ENCODE measurements around the gene TMC3. TPM values are rescaled to one million over a fixed set of nuclear protein-coding genes. Genes with fewer than 3 reads are reported as not detected.
A peak's percentile ranks its signal among the peaks of the same experiment; 100 is the strongest.

TMC3 gene
- total RNA-seq, 1 donor from 2014 or later: not detected

DNA sequence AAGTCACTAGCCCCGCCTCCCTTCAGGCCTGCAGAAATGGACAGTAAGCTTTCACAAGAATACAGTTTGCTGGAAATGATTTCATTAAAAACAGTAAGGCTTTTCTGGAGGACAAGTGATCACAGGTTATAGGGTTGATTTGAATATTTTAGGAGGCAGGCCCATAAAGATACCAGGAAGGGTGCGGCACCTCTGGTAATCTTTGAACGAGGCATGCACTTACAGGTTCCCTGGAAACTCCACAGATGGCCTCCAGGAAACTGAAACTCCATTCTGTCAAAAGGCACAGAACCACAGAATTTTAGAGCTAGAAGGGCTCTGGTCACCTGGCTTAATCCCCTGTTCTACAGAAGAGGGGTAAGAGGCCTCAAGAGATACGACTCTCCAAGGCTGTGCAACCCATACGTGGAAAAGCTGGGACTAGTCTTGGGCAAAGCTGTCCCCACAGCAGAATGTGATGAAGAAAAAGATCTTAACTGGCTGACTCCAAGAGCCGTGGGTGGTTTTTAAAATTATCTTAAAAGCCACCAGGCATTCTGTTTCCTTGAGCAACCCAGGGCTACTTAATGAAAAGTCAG lies 51.2 kb downstream of the TMC3 start:
- Mint-ChIP-seq H3K36me3 (ENCODE audit: low read depth) (peaks cover 8% of the 10 kb centered on the region), H3K9me3 (no peaks in the 10 kb centered on the region), H3K27me3 (ENCODE audit: insufficient read depth) (no peaks in the 10 kb centered on the region), H3K27ac (no peak overlapping the region), H3K4me3 (peak overlapping the region; percentile 64), H3K4me1 (ENCODE audit: low read depth) (peaks cover 44% of the 10 kb centered on the region)
- DNase-seq (ENCODE audit: low spot score): no peak
- intact Hi-C loops (cut with micrococcal nuclease): loop anchor here (5.0 to 10.0 kb wide), 3 partner anchors 82 to 1168 kb away; partner anchors contain the start of genes EFL1, FAH and SAXO2

DNA sequence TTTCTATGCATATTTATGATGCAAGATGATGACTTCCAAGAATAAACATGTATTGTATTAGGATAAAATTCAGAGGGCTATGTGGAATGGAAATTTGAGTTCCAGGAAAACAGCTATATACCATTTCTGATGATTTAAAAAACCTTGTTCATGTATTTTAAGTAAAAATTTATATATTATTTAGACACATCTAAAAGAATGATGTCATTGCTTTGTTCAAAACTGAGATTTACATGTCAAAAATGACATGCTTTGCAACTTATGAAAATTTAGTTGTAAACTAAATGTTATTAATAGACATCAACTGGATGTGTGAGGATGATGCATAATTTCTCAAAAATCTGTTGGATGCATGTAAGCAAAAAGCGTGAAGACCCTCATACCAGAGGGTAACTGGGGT lies 52.3 kb downstream of the TMC3 start:
- intact Hi-C loops (cut with micrococcal nuclease): loop anchor here (5.0 to 10.0 kb wide), 3 partner anchors 83 to 1167 kb away; partner anchors contain the start of genes EFL1, FAH and SAXO2
- no peak overlapping the region for H3K27ac Mint-ChIP-seq
- no peaks in the 10 kb centered on the region for H3K9me3 Mint-ChIP-seq

GRCh38 chr15:81317642-81318017 lies 56.4 kb downstream of the TMC3 start:
- H3K27me3 Mint-ChIP-seq (ENCODE audit: insufficient read depth): no peaks in the 10 kb centered on the region
- no peak for DNase-seq (ENCODE audit: low spot score)
- no peak overlapping the region for H3K4me3 Mint-ChIP-seq
- H3K27ac Mint-ChIP-seq: no peak overlapping the region
- H3K9me3 Mint-ChIP-seq: no peaks in the 10 kb centered on the region
- peaks cover 24% of the 10 kb centered on the region for H3K36me3 Mint-ChIP-seq (ENCODE audit: low read depth)
- H3K4me1 Mint-ChIP-seq (ENCODE audit: low read depth): peaks cover 38% of the 10 kb centered on the region
- intact Hi-C loops (cut with micrococcal nuclease): no loop called here

More for the DNA sequence above, 52.3 kb downstream of the TMC3 start:
- Mint-ChIP-seq H3K4me1 (ENCODE audit: low read depth) (peaks cover 36% of the 10 kb centered on the region), H3K27me3 (ENCODE audit: insufficient read depth) (no peaks in the 10 kb centered on the region), H3K4me3 (no peak overlapping the region), H3K36me3 (ENCODE audit: low read depth) (peaks cover 9% of the 10 kb centered on the region)
- DNase-seq (ENCODE audit: low spot score): no peak

GRCh38 chr15:81316267-81316666 lies 57.7 kb downstream of the TMC3 start:
- H3K27me3 Mint-ChIP-seq (ENCODE audit: insufficient read depth): no peaks in the 10 kb centered on the region
- intact Hi-C loops (cut with micrococcal nuclease): no loop called here
- no peaks in the 10 kb centered on the region for H3K9me3 Mint-ChIP-seq
- DNase-seq (ENCODE audit: low spot score): no peak
- peaks cover 38% of the 10 kb centered on the region for H3K36me3 Mint-ChIP-seq (ENCODE audit: low read depth)
- H3K27ac Mint-ChIP-seq: peak overlapping the region; percentile 2
- no peak overlapping the region for H3K4me3 Mint-ChIP-seq
- peaks cover 43% of the 10 kb centered on the region for H3K4me1 Mint-ChIP-seq (ENCODE audit: low read depth)

DNA sequence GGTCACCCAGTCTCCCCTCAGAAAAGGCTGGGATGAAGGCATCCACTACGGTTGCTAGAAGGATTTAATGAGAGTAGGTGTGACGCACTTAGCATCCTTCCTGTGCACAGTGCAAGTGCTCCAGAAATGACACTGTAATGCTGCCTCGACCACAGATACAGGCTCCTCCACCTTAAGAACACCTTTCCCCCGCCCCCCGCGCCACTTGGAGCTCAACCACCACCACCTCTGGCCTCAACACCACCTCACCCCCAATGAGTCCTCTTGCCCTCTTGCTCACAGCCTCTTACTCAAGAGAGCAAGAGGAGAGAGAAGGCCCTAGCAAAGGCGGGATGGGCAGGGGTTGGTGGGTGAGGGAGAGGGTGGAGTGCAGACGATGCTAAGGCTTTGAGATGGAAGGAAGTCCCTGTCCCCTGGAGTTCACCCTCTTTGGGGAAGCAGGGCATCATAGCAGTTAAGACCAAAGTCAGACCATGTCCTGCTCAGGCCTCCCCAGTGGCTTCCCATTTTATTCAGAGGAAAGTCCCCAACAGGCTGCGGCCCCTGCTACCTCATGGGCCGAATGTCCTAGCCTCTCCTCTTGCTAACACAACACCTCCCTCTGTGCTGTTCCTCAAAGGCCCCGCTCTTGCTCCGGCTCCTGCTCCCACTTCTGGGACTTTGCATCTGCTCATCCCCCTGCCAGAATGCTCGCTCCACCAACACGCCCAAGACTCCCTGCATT lies 58.4 kb downstream of the TMC3 start:
- Mint-ChIP-seq H3K27me3 (ENCODE audit: insufficient read depth) (no peaks in the 10 kb centered on the region), H3K9me3 (no peaks in the 10 kb centered on the region), H3K4me1 (ENCODE audit: low read depth) (peaks cover 49% of the 10 kb centered on the region), H3K36me3 (ENCODE audit: low read depth) (peaks cover 44% of the 10 kb centered on the region), H3K27ac (peak overlapping the region; percentile 2), H3K4me3 (no peak overlapping the region)
- DNase-seq (ENCODE audit: low spot score): no peak
- intact Hi-C loops (cut with micrococcal nuclease): no loop called here

DNA sequence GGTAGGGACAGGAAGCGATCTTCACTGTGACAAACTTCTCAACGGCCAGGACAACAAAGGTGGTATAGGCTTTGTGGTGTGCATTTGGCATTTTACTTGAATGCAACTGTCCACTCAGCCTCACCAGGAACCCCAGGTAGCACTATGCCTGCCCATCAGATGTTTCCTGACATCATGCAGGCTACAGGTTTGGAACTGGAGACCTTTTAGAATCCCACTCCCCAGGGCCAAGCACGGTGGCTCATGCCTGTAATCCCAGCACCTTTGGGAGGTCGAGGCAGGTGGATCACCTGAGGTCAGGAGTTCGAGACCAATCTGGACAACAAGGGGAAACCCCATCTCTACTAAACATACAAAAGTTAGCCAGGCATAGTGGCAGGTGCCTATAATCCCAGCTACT lies 59.6 kb downstream of the TMC3 start:
- no peaks in the 10 kb centered on the region for H3K9me3 Mint-ChIP-seq
- no peak for DNase-seq (ENCODE audit: low spot score)
- no peak overlapping the region for H3K27ac Mint-ChIP-seq
- H3K4me1 Mint-ChIP-seq (ENCODE audit: low read depth): peaks cover 62% of the 10 kb centered on the region
- H3K36me3 Mint-ChIP-seq (ENCODE audit: low read depth): peaks cover 53% of the 10 kb centered on the region
- H3K27me3 Mint-ChIP-seq (ENCODE audit: insufficient read depth): no peaks in the 10 kb centered on the region
- intact Hi-C loops (cut with micrococcal nuclease): no loop called here
- no peak overlapping the region for H3K4me3 Mint-ChIP-seq

DNA sequence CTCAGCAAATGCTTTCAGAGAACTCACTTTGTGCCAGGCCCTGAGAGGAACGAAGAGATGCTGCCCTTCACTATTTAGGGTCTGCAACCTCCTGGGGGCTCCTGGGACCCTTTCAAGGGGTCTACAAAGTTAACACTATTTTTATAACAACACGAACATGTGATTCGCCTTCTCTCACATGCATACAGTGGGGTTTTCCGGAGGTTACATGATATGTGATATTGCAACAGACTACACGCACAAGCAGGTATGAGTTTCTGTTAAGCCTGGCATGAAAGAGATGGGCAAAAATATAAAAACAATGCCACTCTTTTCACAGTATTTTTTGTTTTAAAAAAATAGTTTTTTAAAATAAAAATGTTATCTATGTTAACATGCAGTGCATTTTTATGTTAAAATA lies 60.3 kb downstream of the TMC3 start:
- intact Hi-C loops (cut with micrococcal nuclease): no loop called here
- H3K4me3 Mint-ChIP-seq: no peak overlapping the region
- H3K9me3 Mint-ChIP-seq: no peaks in the 10 kb centered on the region
- DNase-seq (ENCODE audit: low spot score): no peak
- H3K27me3 Mint-ChIP-seq (ENCODE audit: insufficient read depth): no peaks in the 10 kb centered on the region
- peaks cover 66% of the 10 kb centered on the region for H3K4me1 Mint-ChIP-seq (ENCODE audit: low read depth)
- H3K36me3 Mint-ChIP-seq (ENCODE audit: low read depth): peaks cover 57% of the 10 kb centered on the region
- H3K27ac Mint-ChIP-seq: no peak overlapping the region

DNA sequence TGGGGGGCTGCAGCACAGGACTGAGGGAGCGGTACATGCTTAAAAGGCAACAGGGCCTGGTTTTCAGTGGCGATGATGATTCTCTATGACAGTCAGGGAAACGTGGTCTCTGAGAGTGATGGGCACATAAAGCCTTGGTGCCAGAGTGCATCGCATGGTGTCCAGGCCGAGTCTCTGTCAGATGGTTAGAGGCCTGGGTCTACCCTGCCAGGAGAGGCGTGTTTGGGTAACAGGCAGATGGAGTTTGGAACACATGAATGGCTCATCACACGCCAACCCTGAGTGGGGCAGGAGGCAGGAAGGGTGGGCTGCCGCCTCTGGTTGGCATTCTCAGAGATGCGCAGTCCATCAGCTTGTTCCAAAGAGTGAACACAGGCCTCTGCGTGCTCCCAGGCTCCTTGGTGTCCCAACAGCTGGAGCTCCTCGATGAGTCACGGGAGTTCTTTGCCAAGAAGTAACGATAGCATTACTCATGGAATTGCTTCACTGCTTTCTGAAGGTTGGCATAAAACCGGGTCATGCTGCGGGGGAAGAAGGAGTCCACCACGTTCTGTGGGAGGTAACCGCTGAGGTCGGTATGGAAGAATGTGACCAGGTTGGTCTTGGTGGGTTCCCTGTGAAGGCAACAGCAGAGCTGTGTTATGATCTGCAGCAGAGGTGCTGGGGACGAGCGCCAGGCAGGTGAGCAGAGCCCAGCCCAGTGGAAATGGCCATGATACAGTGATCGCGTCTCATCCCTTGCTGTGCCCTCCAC lies 61.0 kb downstream of the TMC3 start:
- Mint-ChIP-seq H3K27me3 (ENCODE audit: insufficient read depth) (no peaks in the 10 kb centered on the region), H3K36me3 (ENCODE audit: low read depth) (peaks cover 59% of the 10 kb centered on the region), H3K9me3 (no peaks in the 10 kb centered on the region), H3K4me1 (ENCODE audit: low read depth) (peaks cover 62% of the 10 kb centered on the region), H3K4me3 (no peak overlapping the region), H3K27ac (no peak overlapping the region)
- intact Hi-C loops (cut with micrococcal nuclease): no loop called here
- DNase-seq (ENCODE audit: low spot score): no peak

- intact Hi-C loops (cut with micrococcal nuclease): no loop called here
- Mint-ChIP-seq H3K4me3 (no peak overlapping the region), H3K4me1 (ENCODE audit: low read depth) (peaks cover 69% of the 10 kb centered on the region), H3K36me3 (ENCODE audit: low read depth) (peaks cover 67% of the 10 kb centered on the region), H3K9me3 (no peaks in the 10 kb centered on the region), H3K27ac (peak overlapping the region; percentile 18), H3K27me3 (ENCODE audit: insufficient read depth) (no peaks in the 10 kb centered on the region)
- DNase-seq (ENCODE audit: low spot score): no peak
These were observed 62.1 kb downstream of the TMC3 start for GRCh38 chr15:81311752-81312464.

GRCh38 chr15:81310480-81310879 lies 63.5 kb downstream of the TMC3 start:
- peaks cover 71% of the 10 kb centered on the region for H3K36me3 Mint-ChIP-seq (ENCODE audit: low read depth)
- no peaks in the 10 kb centered on the region for H3K9me3 Mint-ChIP-seq
- no peak overlapping the region for H3K4me3 Mint-ChIP-seq
- H3K27ac Mint-ChIP-seq: no peak overlapping the region
- intact Hi-C loops (cut with micrococcal nuclease): no loop called here
- H3K4me1 Mint-ChIP-seq (ENCODE audit: low read depth): peaks cover 73% of the 10 kb centered on the region
- DNase-seq (ENCODE audit: low spot score): no peak
- no peaks in the 10 kb centered on the region for H3K27me3 Mint-ChIP-seq (ENCODE audit: insufficient read depth)

- Mint-ChIP-seq H3K36me3 (ENCODE audit: low read depth) (peaks cover 70% of the 10 kb centered on the region), H3K27ac (peak overlapping the region; percentile 36), H3K27me3 (ENCODE audit: insufficient read depth) (no peaks in the 10 kb centered on the region), H3K9me3 (no peaks in the 10 kb centered on the region), H3K4me1 (ENCODE audit: low read depth) (peaks cover 70% of the 10 kb centered on the region), H3K4me3 (no peak overlapping the region)
- intact Hi-C loops (cut with micrococcal nuclease): no loop called here
- no peak for DNase-seq (ENCODE audit: low spot score)
These were observed 64.2 kb downstream of the TMC3 start for GRCh38 chr15:81309647-81310450.

DNA sequence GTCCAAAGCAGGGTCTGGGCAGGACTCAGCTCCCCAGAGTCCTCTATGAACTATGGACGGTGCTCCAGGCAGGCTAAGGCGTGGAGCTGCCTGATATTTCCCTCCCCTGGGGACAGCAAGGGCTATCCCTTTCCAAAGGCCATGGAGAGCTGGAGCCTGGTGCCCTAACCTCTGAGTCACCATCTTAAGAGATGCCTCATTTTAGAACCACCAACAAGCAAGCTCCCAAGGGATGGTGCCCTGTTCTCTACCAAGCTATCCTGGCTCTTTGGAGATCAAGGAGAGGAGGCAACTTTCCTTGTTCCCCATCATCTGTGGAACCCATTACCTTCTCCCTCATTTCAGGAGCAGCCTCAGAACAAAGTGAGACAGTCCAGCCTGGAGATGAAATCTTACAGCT lies 65.8 kb downstream of the TMC3 start:
- H3K36me3 Mint-ChIP-seq (ENCODE audit: low read depth): peaks cover 82% of the 10 kb centered on the region
- no peak for DNase-seq (ENCODE audit: low spot score)
- H3K27me3 Mint-ChIP-seq (ENCODE audit: insufficient read depth): no peaks in the 10 kb centered on the region
- H3K4me1 Mint-ChIP-seq (ENCODE audit: low read depth): peaks cover 85% of the 10 kb centered on the region
- no peak overlapping the region for H3K4me3 Mint-ChIP-seq
- intact Hi-C loops (cut with micrococcal nuclease): no loop called here
- no peak overlapping the region for H3K27ac Mint-ChIP-seq
- no peaks in the 10 kb centered on the region for H3K9me3 Mint-ChIP-seq
